Ishikawa (cell line): ENCODE measurements around the gene ATP1B4.

ENCODE experiments used
- CEBPB ChIP-seq: IDR thresholded peaks from 2 replicates; pipeline ENCODE4 v1.6.1; 2012
- CREB1 ChIP-seq: IDR thresholded peaks from 2 replicates; pipeline ENCODE4 v1.6.1; 2012; ENCODE audit warnings: low read depth
- EGR1 ChIP-seq: IDR thresholded peaks from 2 replicates; pipeline ENCODE4 v1.6.1; 2012
- EP300 ChIP-seq: IDR thresholded peaks from 2 replicates; pipeline ENCODE4 v1.6.1; 2012; ENCODE audit warnings: borderline replicate concordance
- FOXM1 ChIP-seq: IDR thresholded peaks from 2 replicates; pipeline ENCODE4 v1.6.1; 2012; ENCODE audit warnings: low read depth, borderline replicate concordance
- NFIC ChIP-seq: IDR thresholded peaks from 2 replicates; pipeline ENCODE4 v1.6.1; 2012
- RAD21 ChIP-seq: IDR thresholded peaks from 2 replicates; pipeline ENCODE4 v1.6.1; 2012; ENCODE audit warnings: low read depth
- TAF1 ChIP-seq: IDR thresholded peaks from 2 replicates; pipeline ENCODE4 v1.6.1; 2012; ENCODE audit warnings: low read depth, mild to moderate bottlenecking
- TCF12 ChIP-seq: IDR thresholded peaks from 2 replicates; pipeline ENCODE4 v1.6.1; 2012; ENCODE audit warnings: low read depth
- TEAD4 ChIP-seq: IDR thresholded peaks from 2 replicates; pipeline ENCODE4 v1.6.1; 2012
- USF1 ChIP-seq: IDR thresholded peaks from 2 replicates; pipeline ENCODE4 v1.6.1; 2012
- YY1 ChIP-seq: IDR thresholded peaks from 2 replicates; pipeline ENCODE4 v1.6.1; 2012; ENCODE audit warnings: low read depth
- ZBTB7A ChIP-seq: IDR thresholded peaks from 2 replicates; pipeline ENCODE4 v1.6.1; 2012; ENCODE audit warnings: low read depth
- TF ChIP-seq, protein P1 (sequence below): IDR thresholded peaks from 2 replicates; pipeline ENCODE4 v1.6.1; 2012
- TF ChIP-seq, protein P2 (sequence below): IDR thresholded peaks from 2 replicates; pipeline ENCODE4 v1.6.1; 2012; ENCODE audit warnings: low read depth, mild to moderate bottlenecking

Gene ATP1B4

DNA sequence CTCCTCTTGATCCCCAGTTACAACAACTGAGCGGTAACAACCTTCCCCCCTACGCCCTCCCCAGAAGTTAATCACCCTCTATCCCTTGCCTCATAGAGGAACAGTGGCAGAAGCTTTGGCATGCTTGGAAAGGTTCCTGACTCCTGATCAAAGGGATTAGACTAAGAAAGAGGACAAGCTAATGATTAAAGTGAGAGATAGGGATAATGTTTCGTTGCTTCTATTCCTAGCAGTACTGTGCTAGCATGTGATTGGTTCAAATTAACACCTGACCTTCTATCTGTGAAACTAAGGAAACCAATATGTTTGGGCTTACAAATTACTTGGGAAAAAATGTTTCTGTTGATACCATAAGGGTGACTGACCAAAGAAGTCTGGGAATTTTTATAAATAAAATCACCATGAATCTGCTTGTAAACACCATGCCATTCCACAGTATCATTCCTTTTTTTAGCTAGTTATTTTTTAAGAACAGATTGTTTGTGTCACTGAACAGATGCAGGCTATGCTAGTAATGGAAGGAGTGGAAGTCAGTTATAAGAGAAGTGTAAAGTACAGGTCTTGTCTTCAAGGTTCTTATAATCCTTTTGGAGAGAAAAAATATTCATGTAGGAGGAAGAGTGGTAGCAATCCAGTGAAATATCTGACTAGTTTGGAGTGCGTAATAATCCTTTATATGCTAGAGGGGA lies 11.3 kb upstream of the ATP1B4 start:
- no peak for TF ChIP-seq FOXM1
- no peak for TF ChIP-seq TEAD4
- TF ChIP-seq, protein P1, sequence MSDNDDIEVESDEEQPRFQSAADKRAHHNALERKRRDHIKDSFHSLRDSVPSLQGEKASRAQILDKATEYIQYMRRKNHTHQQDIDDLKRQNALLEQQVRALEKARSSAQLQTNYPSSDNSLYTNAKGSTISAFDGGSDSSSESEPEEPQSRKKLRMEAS = no peak
- TF ChIP-seq NFIC = no peak
- TF ChIP-seq, protein P2, sequence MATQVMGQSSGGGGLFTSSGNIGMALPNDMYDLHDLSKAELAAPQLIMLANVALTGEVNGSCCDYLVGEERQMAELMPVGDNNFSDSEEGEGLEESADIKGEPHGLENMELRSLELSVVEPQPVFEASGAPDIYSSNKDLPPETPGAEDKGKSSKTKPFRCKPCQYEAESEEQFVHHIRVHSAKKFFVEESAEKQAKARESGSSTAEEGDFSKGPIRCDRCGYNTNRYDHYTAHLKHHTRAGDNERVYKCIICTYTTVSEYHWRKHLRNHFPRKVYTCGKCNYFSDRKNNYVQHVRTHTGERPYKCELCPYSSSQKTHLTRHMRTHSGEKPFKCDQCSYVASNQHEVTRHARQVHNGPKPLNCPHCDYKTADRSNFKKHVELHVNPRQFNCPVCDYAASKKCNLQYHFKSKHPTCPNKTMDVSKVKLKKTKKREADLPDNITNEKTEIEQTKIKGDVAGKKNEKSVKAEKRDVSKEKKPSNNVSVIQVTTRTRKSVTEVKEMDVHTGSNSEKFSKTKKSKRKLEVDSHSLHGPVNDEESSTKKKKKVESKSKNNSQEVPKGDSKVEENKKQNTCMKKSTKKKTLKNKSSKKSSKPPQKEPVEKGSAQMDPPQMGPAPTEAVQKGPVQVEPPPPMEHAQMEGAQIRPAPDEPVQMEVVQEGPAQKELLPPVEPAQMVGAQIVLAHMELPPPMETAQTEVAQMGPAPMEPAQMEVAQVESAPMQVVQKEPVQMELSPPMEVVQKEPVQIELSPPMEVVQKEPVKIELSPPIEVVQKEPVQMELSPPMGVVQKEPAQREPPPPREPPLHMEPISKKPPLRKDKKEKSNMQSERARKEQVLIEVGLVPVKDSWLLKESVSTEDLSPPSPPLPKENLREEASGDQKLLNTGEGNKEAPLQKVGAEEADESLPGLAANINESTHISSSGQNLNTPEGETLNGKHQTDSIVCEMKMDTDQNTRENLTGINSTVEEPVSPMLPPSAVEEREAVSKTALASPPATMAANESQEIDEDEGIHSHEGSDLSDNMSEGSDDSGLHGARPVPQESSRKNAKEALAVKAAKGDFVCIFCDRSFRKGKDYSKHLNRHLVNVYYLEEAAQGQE = no peak
- no peak for TF ChIP-seq TCF12
- no peak for TF ChIP-seq ZBTB7A
- no peak for TF ChIP-seq EP300
- no peak for TF ChIP-seq EGR1
- no peak for TF ChIP-seq CREB1
- TF ChIP-seq RAD21 = no peak
- no peak for TF ChIP-seq TAF1

DNA sequence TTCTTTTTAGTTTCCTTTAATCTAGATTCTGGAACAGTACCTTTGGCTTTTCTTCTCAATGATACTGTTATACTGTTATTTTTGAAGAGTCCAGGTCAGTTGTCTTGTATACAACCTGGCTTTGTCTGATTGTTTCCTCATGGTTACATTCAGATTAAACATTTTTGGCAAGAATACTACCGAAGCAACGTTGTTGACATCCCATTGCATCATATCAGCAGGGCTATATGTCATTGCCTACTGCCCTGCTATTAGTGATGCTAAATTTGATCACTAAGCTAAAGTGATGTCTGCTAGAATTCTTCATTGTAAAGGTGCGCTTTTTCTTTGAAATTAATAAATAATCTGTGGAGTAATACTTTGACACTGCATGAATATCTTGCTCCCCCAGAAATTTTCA lies 5.8 kb upstream of the ATP1B4 start:
- TF ChIP-seq, protein P1 = no peak
- no peak for TF ChIP-seq RAD21
- TF ChIP-seq USF1 = no peak

GRCh38 chrX:120357186-120357585 lies 4.7 kb upstream of the ATP1B4 start:
- no peak for TF ChIP-seq ZBTB7A
- TF ChIP-seq, protein P1 = no peak
- no peak for TF ChIP-seq RAD21

DNA sequence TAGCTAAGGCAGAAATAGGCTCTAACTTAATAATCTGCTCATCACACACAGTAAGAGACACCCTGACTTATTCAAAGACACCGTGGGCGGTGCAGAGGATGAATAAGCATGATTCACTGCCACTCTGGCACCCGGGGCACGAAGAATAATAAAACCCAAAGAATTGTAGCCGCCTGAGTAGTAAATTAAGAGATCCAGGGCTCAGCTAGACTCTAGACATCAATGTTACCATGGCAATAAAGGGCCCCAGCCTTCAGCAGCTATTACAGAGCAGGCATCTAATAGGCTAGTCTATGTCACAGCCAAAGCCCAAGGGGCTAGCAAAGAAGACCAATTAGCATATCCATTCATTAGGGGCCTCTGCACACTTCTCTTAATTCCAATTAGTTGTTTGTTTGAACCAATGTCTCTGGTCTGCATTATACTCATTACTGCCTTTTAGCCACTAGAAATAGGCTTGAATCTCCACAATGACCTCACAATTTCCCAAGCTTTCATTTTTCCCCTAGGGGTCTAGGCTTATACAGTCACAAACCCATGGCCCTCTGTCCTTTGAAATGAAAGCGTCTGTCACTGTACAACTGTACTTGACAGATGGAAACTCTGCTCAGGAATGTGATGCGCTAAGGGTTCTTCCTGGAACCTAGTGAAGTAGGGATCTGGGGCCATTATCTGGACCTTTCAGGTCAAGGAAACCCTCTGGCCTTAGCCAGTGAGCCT lies 3.0 kb upstream of the ATP1B4 start:
- TF ChIP-seq, protein P1 = no peak
- TF ChIP-seq EGR1 (no peak), NFIC (no peak), USF1 (no peak), TEAD4 (no peak), RAD21 (no peak), TCF12 (no peak), FOXM1 (no peak), CEBPB (no peak), CREB1 (no peak), EP300 (no peak), YY1 (no peak), TAF1 (no peak), ZBTB7A (no peak)
- TF ChIP-seq, protein P2 = no peak

- TF ChIP-seq USF1 (no peak), RAD21 (peak; percentile 32), CREB1 (no peak)
Observed at GRCh38 chrX:120365320-120365719, 3.4 kb downstream of the ATP1B4 start.

DNA sequence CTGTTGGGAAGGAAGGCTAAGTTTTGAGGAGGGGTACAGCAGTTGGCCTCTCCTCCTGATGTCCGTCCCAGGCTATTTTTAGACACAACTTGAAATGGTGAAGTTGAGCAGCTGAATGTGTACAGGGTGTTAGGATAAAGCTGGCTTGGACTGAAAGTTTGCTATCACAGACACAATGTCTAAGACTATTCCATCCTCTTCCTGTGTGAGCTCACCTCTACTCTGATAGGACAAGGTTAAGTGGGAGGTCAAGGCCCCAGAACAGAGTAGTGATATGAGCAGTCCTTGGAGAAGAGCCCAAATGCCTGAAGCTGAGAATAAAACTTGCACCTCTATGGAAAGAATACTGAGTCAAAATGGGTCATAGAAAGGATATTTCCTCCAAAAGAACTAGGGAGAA lies 4.1 kb downstream of the ATP1B4 start:
- TF ChIP-seq USF1 = no peak
- no peak for TF ChIP-seq CEBPB
- no peak for TF ChIP-seq TEAD4
